ENCODE data around the gene BCL6. TPM values are rescaled to one million over a fixed set of nuclear protein-coding genes. Genes with fewer than 3 reads are reported as not detected.

Gene BCL6
- total and polyA plus RNA-seq, 2 donors (not counting 1 experiment from before 2014, with no cell fraction given) = 21.2 to 48.2 TPM

DNA sequence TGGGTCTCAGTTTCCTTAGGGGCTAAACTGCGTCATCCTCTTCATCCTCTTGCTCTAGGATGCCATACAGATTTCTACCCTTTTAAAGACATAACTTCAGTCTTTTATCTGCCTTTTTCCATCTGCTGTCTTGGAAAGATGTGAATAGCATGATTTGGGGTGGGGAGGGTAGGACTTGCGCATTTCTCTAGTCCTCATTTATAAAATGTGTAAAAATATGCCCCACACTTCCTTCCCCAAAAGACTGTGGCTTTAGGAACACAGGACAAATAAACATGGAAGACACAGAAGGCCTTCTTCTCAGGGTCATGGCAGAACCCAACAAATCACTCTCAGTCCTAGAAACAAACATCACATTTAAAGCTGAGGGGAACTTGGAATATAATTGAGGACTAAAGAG, 48.4 kb upstream of the BCL6 start:
- no peaks in the 10 kb centered on the region for H3K27me3 ChIP-seq (replicated peaks in 1 of 4; ENCODE audit: control extremely low read depth in 1 of 4, control insufficient read depth in 3 of 4, insufficient read depth in 4 of 4, low read length in 3 of 4)
- CTCF ChIA-PET = no interaction called here
- H4K20me1 ChIP-seq (ENCODE audit: control insufficient read depth, insufficient read depth, low read length, poor library complexity, severe bottlenecking) = no peaks in the 10 kb centered on the region
- no peaks in the 10 kb centered on the region for H3K36me3 ChIP-seq (replicated peaks in 1 of 2; ENCODE audit: control extremely low read depth in 1 of 2, control insufficient read depth in 1 of 2, extremely low read depth in 1 of 2, insufficient read depth in 2 of 2, low read length in 1 of 2)
- H3K4me3 ChIP-seq (ENCODE audit: control extremely low read depth in 1 of 5, extremely low read depth in 1 of 5, insufficient read depth in 1 of 5, low read depth in 2 of 5, low read length in 4 of 5) = no peak overlapping the region
- Mint-ChIP-seq H3K4me1 (peaks cover 23% of the 10 kb centered on the region), H3K9me3 (ENCODE audit: insufficient read depth) (no peaks in the 10 kb centered on the region), H3K4me3 (no peak overlapping the region), H3K27ac (no peak overlapping the region), H3K27me3 (no peaks in the 10 kb centered on the region)
- ATAC-seq (ENCODE audit: low read depth) (no peak), DNase-seq (no peak)
- POLR2A ChIA-PET = no interaction called here
- no peak overlapping the region for H3K9ac ChIP-seq (ENCODE audit: low read length)
- H3K9me3 ChIP-seq (ENCODE audit: control extremely low read depth in 1 of 3, control insufficient read depth in 2 of 3, insufficient read depth in 1 of 3, low read length in 2 of 3) = no peaks in the 10 kb centered on the region
- H3K79me2 ChIP-seq (ENCODE audit: control insufficient read depth, insufficient read depth, low read length) = no peaks in the 10 kb centered on the region
- intact Hi-C loops (cut with micrococcal nuclease) = no loop called here
- H3K27ac ChIP-seq (ENCODE audit: low read length in 2 of 2) = no peak overlapping the region
- peaks cover 9 to 12% of the 10 kb centered on the region in 2 donors for H3K4me1 ChIP-seq (ENCODE audit: control insufficient read depth in 2 of 2, insufficient read depth in 2 of 2, low read length in 2 of 2)
- no peak overlapping the region for H2AFZ ChIP-seq (ENCODE audit: insufficient read depth, low read depth, low read length, poor library complexity, severe bottlenecking)
- no peak for TF ChIP-seq EZH2 (IDR thresholded peaks at IDR 0.05; ENCODE audit: borderline replicate concordance, insufficient read depth, low read depth, low read length, poor library complexity, severe bottlenecking)
- TF ChIP-seq, protein P1, sequence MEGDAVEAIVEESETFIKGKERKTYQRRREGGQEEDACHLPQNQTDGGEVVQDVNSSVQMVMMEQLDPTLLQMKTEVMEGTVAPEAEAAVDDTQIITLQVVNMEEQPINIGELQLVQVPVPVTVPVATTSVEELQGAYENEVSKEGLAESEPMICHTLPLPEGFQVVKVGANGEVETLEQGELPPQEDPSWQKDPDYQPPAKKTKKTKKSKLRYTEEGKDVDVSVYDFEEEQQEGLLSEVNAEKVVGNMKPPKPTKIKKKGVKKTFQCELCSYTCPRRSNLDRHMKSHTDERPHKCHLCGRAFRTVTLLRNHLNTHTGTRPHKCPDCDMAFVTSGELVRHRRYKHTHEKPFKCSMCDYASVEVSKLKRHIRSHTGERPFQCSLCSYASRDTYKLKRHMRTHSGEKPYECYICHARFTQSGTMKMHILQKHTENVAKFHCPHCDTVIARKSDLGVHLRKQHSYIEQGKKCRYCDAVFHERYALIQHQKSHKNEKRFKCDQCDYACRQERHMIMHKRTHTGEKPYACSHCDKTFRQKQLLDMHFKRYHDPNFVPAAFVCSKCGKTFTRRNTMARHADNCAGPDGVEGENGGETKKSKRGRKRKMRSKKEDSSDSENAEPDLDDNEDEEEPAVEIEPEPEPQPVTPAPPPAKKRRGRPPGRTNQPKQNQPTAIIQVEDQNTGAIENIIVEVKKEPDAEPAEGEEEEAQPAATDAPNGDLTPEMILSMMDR (IDR thresholded peaks at IDR 0.05) = no peak
- no CpG with 5 or more reads among the region's 2 CpGs for WGBS (ENCODE audit: insufficient coverage)
- H3K4me2 ChIP-seq (replicated peaks; ENCODE audit: low read depth, low read length, poor library complexity, severe bottlenecking) = no peak overlapping the region

DNA sequence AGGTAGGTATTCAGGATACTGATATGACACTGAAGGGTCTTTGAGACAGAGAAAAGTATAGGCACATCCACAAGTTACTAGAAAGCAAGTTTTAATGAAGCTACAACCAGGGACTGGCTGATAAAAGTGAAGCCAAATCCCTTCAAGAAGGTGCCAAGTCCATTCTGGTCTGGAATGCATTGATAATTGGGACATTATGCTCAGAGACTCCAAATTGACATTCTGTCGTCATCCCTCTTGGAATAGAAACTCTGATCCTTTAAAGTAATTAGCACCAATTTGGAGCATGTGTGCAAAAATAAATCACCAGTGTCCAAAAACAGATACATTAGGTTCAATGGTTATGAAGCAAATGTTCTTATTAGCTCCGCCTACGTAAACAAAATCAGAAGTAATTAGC, 47.3 kb upstream of the BCL6 start:
- H3K4me3 Mint-ChIP-seq = no peak overlapping the region
- Histone ChIP-seq H3K27ac (ENCODE audit: low read length in 2 of 2) (no peak overlapping the region), H3K9me3 (ENCODE audit: control extremely low read depth in 1 of 3, control insufficient read depth in 2 of 3, insufficient read depth in 1 of 3, low read length in 2 of 3) (no peaks in the 10 kb centered on the region), H2AFZ (ENCODE audit: insufficient read depth, low read depth, low read length, poor library complexity, severe bottlenecking) (no peak overlapping the region), H4K20me1 (ENCODE audit: control insufficient read depth, insufficient read depth, low read length, poor library complexity, severe bottlenecking) (no peaks in the 10 kb centered on the region), H3K4me3 (ENCODE audit: control extremely low read depth in 1 of 5, extremely low read depth in 1 of 5, insufficient read depth in 1 of 5, low read depth in 2 of 5, low read length in 4 of 5) (no peak overlapping the region), H3K36me3 (replicated peaks in 1 of 2; ENCODE audit: control extremely low read depth in 1 of 2, control insufficient read depth in 1 of 2, extremely low read depth in 1 of 2, insufficient read depth in 2 of 2, low read length in 1 of 2) (no peaks in the 10 kb centered on the region), H3K79me2 (ENCODE audit: control insufficient read depth, insufficient read depth, low read length) (no peaks in the 10 kb centered on the region), H3K4me1 (ENCODE audit: control insufficient read depth in 2 of 2, insufficient read depth in 2 of 2, low read length in 2 of 2) (peaks cover 5 to 8% of the 10 kb centered on the region in 2 donors), H3K4me2 (replicated peaks; ENCODE audit: low read depth, low read length, poor library complexity, severe bottlenecking) (no peak overlapping the region), H3K27me3 (replicated peaks in 1 of 4; ENCODE audit: control extremely low read depth in 1 of 4, control insufficient read depth in 3 of 4, insufficient read depth in 4 of 4, low read length in 3 of 4) (no peaks in the 10 kb centered on the region), H3K9ac (ENCODE audit: low read length) (no peak overlapping the region)
- intact Hi-C loops (cut with micrococcal nuclease) = no loop called here
- H3K27me3 Mint-ChIP-seq = no peaks in the 10 kb centered on the region
- no peaks in the 10 kb centered on the region for H3K9me3 Mint-ChIP-seq (ENCODE audit: insufficient read depth)
- DNase-seq (no peak), ATAC-seq (ENCODE audit: low read depth) (no peak)
- WGBS (ENCODE audit: insufficient coverage) = no CpG with 5 or more reads among the region's 3 CpGs
- no peak overlapping the region for H3K27ac Mint-ChIP-seq
- CTCF ChIA-PET = no interaction called here
- peaks cover 21% of the 10 kb centered on the region for H3K4me1 Mint-ChIP-seq
- POLR2A ChIA-PET = no interaction called here
- no peak for TF ChIP-seq EZH2 (IDR thresholded peaks at IDR 0.05; ENCODE audit: borderline replicate concordance, insufficient read depth, low read depth, low read length, poor library complexity, severe bottlenecking)
- TF ChIP-seq, protein P1 (IDR thresholded peaks at IDR 0.05) = no peak
